ENCODE data around the gene HSPB3. TPM values are rescaled to one million over a fixed set of nuclear protein-coding genes. Genes with fewer than 3 reads are reported as not detected.

Gene HSPB3
- total and polyA plus RNA-seq, 2 of the 8 experiments (the other 6 are each of a cell fraction or from before 2014, with no cell fraction given), result not detected

DNA sequence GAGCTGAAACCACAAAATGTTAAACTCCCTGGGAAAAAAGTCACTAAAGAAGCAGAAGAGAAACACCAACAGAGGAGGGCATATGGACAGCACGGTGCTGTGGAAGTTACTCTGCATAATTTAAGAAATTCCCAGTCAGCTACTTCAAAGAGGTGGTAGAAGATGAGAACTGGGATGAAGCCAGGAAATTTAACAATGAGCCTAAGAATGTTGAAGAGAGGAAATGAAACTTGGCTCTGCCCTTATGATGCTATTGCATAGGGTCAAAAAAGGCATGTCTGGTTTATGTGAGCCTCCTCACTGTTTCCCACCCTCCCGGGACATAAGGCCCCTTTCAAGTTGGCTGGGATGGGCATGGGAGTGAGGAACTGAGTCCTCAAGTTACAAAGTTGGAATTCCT is 36.7 kb downstream of the HSPB3 start:
- ChIA-PET CTCF (ENCODE audit: partially characterized antibody) (interaction anchor here (0.6 to 4.4 kb wide), 5 partner anchors 9 to 468 kb away, joined by 3 to 73 read pairs (median 4); no protein-coding TSS in a partner anchor), POLR2A (ENCODE audit: partially characterized antibody) (no interaction called here)
- Histone ChIP-seq H3K27me3 (replicated peaks in 1 of 4; ENCODE audit: control insufficient read depth in 3 of 4, extremely low read depth in 1 of 4, insufficient read depth in 3 of 4, low read length in 3 of 4) (no peaks in the 10 kb centered on the region), H3K4me3 (ENCODE audit: extremely low read depth in 1 of 4, insufficient read depth in 2 of 4, low read depth in 3 of 4, low read length in 4 of 4) (no peak overlapping the region), H2BK15ac (ENCODE audit: low read length) (no peak overlapping the region), H2BK5ac (ENCODE audit: low read depth, low read length) (no peak overlapping the region), H4K5ac (ENCODE audit: insufficient read length, low read depth, low read length) (no peak overlapping the region), H4K20me1 (replicated peaks in 1 of 2; ENCODE audit: control insufficient read depth in 1 of 2, insufficient read depth in 2 of 2, low read length in 2 of 2) (no peaks in the 10 kb centered on the region), H2AFZ (ENCODE audit: low read length) (no peak overlapping the region), H3K79me2 (ENCODE audit: control insufficient read depth in 1 of 2, insufficient read depth in 2 of 2, low read length in 2 of 2) (no peaks in the 10 kb centered on the region), H3K27ac (ENCODE audit: low read depth, low read length) (no peak overlapping the region), H3K14ac (ENCODE audit: insufficient read length) (no peak overlapping the region), H3K36me3 (ENCODE audit: control insufficient read depth in 2 of 4, insufficient read depth in 4 of 4, low read length in 3 of 4) (no peaks in the 10 kb centered on the region), H3K4ac (replicated peaks; ENCODE audit: insufficient read length, low read depth, low read length) (no peak overlapping the region), H2BK12ac (ENCODE audit: low read depth, low read length) (no peak overlapping the region), H3K56ac (replicated peaks; ENCODE audit: insufficient read length, low read depth, low read length) (no peak overlapping the region), H3K4me1 (replicated peaks in 1 of 4; ENCODE audit: control insufficient read depth in 3 of 4, insufficient read depth in 4 of 4, low read length in 3 of 4) (no peaks in the 10 kb centered on the region), H3K18ac (ENCODE audit: extremely low read depth, low read length) (no peak overlapping the region), H3K9ac (replicated peaks in 1 of 4; ENCODE audit: extremely low read depth in 1 of 4, low read depth in 3 of 4, low read length in 3 of 4) (no peak overlapping the region), H3K9me3 (ENCODE audit: insufficient read depth in 2 of 2, low read depth in 1 of 2, low read length in 1 of 2) (peaks cover 5 to 7% of the 10 kb centered on the region in 2 experiments; a peak in 3 of 4 replicates), H2BK20ac (ENCODE audit: low read length) (no peak overlapping the region), H3K79me1 (ENCODE audit: low read depth, low read length) (no peaks in the 10 kb centered on the region), H3K4me2 (ENCODE audit: insufficient read depth in 1 of 2, low read depth in 2 of 2, low read length in 2 of 2) (no peak overlapping the region), H4K91ac (replicated peaks; ENCODE audit: insufficient read length, low read length) (no peak overlapping the region), H2BK120ac (replicated peaks; ENCODE audit: low read depth, low read length) (no peak overlapping the region), H4K8ac (ENCODE audit: extremely low read depth, insufficient read depth, low read length) (no peak overlapping the region), H3K23ac (ENCODE audit: insufficient read length) (no peak overlapping the region), H3K23me2 (ENCODE audit: low read depth, low read length) (no peaks in the 10 kb centered on the region), H2AK5ac (ENCODE audit: low read depth, low read length) (no peak overlapping the region)
- no peak for DNase-seq (ENCODE audit: low read depth in 1 of 2, low spot score in 2 of 2)
- FAIRE-seq, result no peak
- WGBS, 2 experiments (ENCODE audit: extremely low coverage in 1 of 2, insufficient coverage in 1 of 2, insufficient read length in 1 of 2, insufficient replicate concordance in 2 of 2, low coverage in 1 of 2, low lambda C conversion rate in 2 of 2, missing lambda C conversion rate in 1 of 2), result 73% methylated on average over 2 of the region's 2 CpGs; no CpG with 5 or more reads in 1 of the 2 experiments
- TF ChIP-seq, protein P1, sequence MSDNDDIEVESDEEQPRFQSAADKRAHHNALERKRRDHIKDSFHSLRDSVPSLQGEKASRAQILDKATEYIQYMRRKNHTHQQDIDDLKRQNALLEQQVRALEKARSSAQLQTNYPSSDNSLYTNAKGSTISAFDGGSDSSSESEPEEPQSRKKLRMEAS (IDR thresholded peaks at IDR 0.05), result no peak
- TF ChIP-seq BACH1 (IDR thresholded peaks at IDR 0.05; ENCODE audit: low read length), result no peak
- TF ChIP-seq SP1 (IDR thresholded peaks at IDR 0.05; ENCODE audit: low read depth, low read length), result no peak
- TF ChIP-seq CEBPB (IDR thresholded peaks at IDR 0.05; ENCODE audit: low read depth, low read length), result no peak
- no peak for TF ChIP-seq YY1 (IDR thresholded peaks at IDR 0.05; ENCODE audit: low read depth, low read length)
- TF ChIP-seq RFX5 (IDR thresholded peaks at IDR 0.05; ENCODE audit: borderline replicate concordance, low read depth, low read length), result no peak

Measured in H1 (cell line).